ENCODE results near the gene ATG16L1.

ATG16L1 gene

DNA sequence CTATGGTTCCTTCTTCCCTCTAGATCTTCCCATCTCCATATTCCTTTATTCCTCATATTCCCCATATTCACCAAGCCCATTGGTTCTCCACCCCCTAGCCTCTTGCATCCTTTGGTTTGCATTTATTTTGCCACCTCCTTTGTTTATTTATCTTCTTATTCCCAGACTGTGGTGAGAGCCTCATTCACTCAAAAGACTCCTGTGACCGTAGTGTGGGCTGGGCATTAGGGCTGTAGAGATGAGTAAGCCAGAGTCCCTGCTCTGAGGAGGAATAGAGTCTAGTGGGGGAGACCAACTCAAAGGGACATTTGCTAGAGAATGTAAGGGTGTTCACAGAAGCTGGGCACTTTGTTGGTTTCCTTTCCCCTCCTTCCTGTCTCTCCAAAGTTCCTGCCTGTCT lies 8.3 kb downstream of the ATG16L1 start:
- intact Hi-C loops (cut with DNase I; ENCODE audit: low total_unique reads): no loop called here
- Histone ChIP-seq H3K36me3 (peaks cover 53 to 88% (median 80%) of the 10 kb centered on the region in 3 donors), H3K9me3 (no peaks in the 10 kb centered on the region), H3K27me3 (no peaks in the 10 kb centered on the region), H3K27ac (no peak overlapping the region), H3K4me1 (peaks cover 0 to 3% (median 0%) of the 10 kb centered on the region in 4 donors), H3K4me3 (no peak overlapping the region)
- TF ChIP-seq, protein P1, sequence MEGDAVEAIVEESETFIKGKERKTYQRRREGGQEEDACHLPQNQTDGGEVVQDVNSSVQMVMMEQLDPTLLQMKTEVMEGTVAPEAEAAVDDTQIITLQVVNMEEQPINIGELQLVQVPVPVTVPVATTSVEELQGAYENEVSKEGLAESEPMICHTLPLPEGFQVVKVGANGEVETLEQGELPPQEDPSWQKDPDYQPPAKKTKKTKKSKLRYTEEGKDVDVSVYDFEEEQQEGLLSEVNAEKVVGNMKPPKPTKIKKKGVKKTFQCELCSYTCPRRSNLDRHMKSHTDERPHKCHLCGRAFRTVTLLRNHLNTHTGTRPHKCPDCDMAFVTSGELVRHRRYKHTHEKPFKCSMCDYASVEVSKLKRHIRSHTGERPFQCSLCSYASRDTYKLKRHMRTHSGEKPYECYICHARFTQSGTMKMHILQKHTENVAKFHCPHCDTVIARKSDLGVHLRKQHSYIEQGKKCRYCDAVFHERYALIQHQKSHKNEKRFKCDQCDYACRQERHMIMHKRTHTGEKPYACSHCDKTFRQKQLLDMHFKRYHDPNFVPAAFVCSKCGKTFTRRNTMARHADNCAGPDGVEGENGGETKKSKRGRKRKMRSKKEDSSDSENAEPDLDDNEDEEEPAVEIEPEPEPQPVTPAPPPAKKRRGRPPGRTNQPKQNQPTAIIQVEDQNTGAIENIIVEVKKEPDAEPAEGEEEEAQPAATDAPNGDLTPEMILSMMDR (IDR thresholded peaks at IDR 0.05): no peak
- DNase-seq: no peak

DNA sequence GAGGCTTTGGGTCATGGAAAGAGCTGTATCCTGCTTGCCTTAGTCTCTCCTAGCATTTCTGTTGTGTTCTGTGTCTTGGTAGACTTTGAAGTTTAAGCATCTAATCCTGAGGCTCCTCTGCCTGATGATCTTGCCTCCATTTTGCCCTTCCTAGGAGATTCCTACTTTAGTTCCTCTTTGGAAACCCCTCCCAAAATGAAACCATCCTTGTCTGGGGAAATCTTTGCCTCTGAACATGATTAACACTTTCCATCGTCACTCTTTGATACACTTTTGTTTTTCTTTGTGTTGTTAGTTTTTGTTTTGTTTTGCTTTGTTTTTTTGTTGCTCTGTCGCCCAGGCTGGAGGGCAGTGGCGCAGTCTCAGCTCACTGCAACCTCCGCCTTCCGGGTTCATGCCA lies 9.2 kb downstream of the ATG16L1 start:
- Histone ChIP-seq H3K27me3 (no peaks in the 10 kb centered on the region), H3K36me3 (peaks cover 62 to 98% (median 89%) of the 10 kb centered on the region in 3 donors), H3K4me3 (no peak overlapping the region), H3K4me1 (no peaks in the 10 kb centered on the region), H3K27ac (no peak overlapping the region), H3K9me3 (no peaks in the 10 kb centered on the region)
- TF ChIP-seq, protein P1 (IDR thresholded peaks at IDR 0.05): no peak
- DNase-seq: no peak
- intact Hi-C loops (cut with DNase I; ENCODE audit: low total_unique reads): no loop called here

DNA sequence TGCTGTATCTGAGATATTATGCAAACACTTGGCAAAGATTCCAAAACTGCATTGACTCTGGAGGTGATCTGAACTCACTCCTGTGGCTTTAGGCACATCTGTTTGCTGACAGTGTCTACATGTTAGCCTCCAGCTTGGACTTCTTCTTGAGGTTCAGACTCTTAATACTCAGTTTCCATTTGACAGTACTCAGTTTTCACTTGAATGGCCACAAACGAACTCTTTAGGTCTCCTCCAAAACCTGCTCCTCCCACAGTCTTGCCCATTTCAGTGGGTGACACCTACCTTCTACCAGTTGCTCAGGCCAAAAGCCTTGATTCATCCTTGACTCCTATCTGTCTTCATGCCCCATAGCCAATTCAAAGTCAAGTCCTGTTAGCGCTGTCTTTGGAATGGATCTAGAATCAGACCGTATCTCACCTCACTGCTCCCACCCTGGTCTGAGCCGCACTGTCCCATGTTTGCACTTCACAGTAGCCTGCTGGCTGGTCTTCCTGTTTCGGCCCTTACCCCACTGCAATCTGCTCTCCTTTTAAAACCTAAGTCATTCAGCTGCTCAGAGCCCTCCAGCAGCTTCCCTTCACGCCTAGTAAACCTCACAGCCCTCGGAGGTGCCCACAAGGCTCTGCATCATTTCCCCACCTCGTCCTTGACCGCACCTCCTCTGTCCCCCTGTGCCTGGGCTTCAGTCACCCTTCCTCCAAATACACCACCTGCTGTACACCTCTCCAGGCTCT lies 10.5 kb downstream of the ATG16L1 start:
- H3K4me1 ChIP-seq: no peaks in the 10 kb centered on the region
- no peak for DNase-seq
- no peaks in the 10 kb centered on the region for H3K27me3 ChIP-seq
- intact Hi-C loops (cut with DNase I; ENCODE audit: low total_unique reads): no loop called here
- H3K36me3 ChIP-seq: peaks cover 70 to 100% (median 93%) of the 10 kb centered on the region in 3 donors
- no peak overlapping the region for H3K27ac ChIP-seq
- H3K9me3 ChIP-seq: no peaks in the 10 kb centered on the region
- H3K4me3 ChIP-seq: no peak overlapping the region
- TF ChIP-seq, protein P1 (IDR thresholded peaks at IDR 0.05): no peak

DNA sequence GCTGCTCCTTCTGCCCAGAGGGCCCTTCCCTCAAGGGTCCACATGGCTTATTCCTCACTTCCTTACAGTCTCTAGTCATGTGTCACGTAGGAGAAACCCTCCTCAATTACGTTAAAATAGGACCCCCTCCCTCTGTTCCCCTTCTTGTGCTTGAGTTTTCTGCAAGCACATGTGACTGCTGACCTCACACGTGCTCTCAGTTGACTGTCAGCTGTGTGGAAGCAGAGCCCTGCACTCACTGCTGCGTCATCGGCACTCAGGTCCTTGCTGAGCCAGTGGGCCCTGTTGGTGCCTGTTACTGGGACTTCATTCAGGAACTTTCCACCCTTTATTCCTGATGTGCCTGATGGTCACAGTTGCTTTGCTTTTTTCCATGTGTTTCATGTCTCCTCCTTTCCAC lies 11.1 kb downstream of the ATG16L1 start:
- peaks cover 66 to 100% (median 95%) of the 10 kb centered on the region in 3 donors for H3K36me3 ChIP-seq
- no peaks in the 10 kb centered on the region for H3K9me3 ChIP-seq
- H3K4me1 ChIP-seq: no peaks in the 10 kb centered on the region
- no peak overlapping the region for H3K4me3 ChIP-seq
- intact Hi-C loops (cut with DNase I; ENCODE audit: low total_unique reads): no loop called here
- no peak for DNase-seq
- TF ChIP-seq, protein P1 (IDR thresholded peaks at IDR 0.05): no peak
- no peaks in the 10 kb centered on the region for H3K27me3 ChIP-seq
- H3K27ac ChIP-seq: no peak overlapping the region

DNA sequence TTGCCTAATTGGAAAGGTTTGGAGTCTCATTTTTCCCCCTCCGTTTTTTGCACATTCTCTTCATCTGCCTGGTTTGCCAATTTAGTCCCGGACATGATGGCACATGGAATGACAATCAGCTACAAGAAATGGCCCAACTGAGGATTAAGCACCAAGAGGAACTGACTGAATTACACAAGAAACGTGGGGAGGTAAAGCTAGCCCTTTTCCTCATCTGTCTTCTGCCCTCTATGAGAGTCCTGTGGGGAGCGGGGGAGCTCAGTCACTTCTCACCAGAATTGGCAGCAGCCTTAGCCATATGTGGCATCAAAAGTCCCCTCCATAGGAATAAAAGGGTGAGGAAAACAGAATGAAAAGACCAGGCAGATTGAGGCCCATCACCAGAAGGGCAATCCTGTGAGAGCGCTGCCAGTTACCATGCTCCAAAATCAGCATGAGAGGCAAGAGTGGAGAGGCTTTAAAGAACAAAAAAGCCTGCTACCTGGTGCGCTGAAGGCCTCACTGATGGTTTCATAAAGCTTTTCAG lies 11.6 kb downstream of the ATG16L1 start:
- Histone ChIP-seq H3K27me3 (no peaks in the 10 kb centered on the region), H3K4me1 (no peaks in the 10 kb centered on the region), H3K9me3 (no peaks in the 10 kb centered on the region), H3K4me3 (no peak overlapping the region), H3K36me3 (peaks cover 62 to 100% (median 99%) of the 10 kb centered on the region in 3 donors), H3K27ac (no peak overlapping the region)
- TF ChIP-seq, protein P1 (IDR thresholded peaks at IDR 0.05): no peak
- intact Hi-C loops (cut with DNase I; ENCODE audit: low total_unique reads): no loop called here
- DNase-seq: no peak

All from tibial artery (tissue), 4 donors.